ENCODE data around the gene SLCO4C1.
"Not testable (repeated sequence)": the region's sequence is repeated elsewhere in the genome, so short reads cannot be mapped to it uniquely, and the experiment has no call there.

SLCO4C1 gene, protein sequence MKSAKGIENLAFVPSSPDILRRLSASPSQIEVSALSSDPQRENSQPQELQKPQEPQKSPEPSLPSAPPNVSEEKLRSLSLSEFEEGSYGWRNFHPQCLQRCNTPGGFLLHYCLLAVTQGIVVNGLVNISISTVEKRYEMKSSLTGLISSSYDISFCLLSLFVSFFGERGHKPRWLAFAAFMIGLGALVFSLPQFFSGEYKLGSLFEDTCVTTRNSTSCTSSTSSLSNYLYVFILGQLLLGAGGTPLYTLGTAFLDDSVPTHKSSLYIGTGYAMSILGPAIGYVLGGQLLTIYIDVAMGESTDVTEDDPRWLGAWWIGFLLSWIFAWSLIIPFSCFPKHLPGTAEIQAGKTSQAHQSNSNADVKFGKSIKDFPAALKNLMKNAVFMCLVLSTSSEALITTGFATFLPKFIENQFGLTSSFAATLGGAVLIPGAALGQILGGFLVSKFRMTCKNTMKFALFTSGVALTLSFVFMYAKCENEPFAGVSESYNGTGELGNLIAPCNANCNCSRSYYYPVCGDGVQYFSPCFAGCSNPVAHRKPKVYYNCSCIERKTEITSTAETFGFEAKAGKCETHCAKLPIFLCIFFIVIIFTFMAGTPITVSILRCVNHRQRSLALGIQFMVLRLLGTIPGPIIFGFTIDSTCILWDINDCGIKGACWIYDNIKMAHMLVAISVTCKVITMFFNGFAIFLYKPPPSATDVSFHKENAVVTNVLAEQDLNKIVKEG

DNA sequence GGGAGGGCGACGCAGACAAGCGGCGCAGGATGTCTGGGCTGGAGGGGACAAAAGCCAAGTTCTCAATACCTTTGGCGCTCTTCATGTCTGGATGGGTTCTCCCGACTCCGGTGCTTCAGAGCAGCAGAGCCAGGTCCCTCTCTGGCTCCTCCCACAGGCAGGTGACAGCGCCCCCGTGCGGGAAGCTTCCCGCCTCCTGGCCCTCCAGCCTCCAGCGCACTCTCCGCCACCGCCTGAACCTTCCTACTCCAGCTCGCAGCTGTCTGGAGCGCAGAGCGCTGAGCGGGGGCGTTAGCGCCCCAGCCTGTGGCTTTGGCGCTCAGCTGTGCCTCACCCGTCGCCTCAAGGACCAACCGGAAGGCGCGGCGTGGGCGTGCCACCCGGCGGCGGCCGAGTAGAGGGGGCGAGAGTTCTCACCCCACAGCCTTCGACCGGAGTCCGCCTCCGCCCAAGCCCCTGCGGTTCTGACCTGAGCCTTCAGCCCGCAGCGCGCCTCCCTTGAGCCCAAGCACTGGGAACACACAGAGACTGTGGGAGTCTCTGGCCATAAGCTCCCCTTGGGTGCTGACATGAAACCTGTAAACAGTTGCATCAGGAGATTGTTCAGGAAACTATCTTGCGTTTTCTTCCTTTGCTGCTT is at the start of gene SLCO4C1:
Gene SLCO4C1, minus strand, starts transcription at position 107 of the 640 bp plus-strand sequence. Its CDS starts 22 bp downstream, at position 85.
- Mint-ChIP-seq H3K4me3 (peak within 1 kb of the TSS; percentile 82), H3K4me1 (ENCODE audit: low read depth) (peaks cover 18% of the 10 kb centered on the region), H3K9me3 (no peaks in the 10 kb centered on the region), H3K36me3 (ENCODE audit: low read depth) (no peaks in the 10 kb centered on the region), H3K27ac (peak within 1 kb of the TSS; percentile 77), H3K27me3 (ENCODE audit: low read depth) (peaks cover 11% of the 10 kb centered on the region)

DNA sequence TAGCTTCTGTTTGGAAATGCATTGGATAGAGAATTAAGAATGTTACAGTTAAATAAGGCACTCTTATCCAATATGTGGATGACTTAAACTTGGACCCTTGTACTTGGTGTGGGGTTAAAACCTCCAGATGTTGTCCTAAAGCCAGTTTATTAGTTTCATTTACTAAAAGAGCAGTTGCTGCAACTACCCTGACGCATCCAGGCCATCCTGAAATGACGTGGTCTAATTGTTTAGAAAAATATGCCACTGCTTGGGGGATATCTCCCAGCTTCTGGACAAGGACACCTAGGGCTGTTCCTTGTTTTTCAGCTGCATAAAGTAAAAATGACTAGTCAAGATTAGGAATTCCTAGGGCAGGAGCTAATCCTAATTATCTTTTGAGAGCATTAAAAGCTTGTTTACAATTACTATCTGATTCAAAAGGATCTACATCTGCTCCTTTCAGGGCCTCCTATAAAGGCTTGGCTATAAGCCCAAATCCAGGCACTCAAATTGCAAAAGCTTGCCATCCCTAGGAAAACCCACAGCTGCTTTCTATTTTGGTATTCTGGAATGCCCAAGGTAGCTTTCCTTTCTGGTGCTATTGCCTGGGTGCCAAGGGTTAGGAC is 45.7 kb upstream of the SLCO4C1 start:
- no peak overlapping the region for H3K4me3 Mint-ChIP-seq
- no peak overlapping the region for H3K27ac Mint-ChIP-seq
- no peaks in the 10 kb centered on the region for H3K4me1 Mint-ChIP-seq (ENCODE audit: low read depth)
- no peaks in the 10 kb centered on the region for H3K27me3 Mint-ChIP-seq (ENCODE audit: low read depth)
- H3K36me3 Mint-ChIP-seq (ENCODE audit: low read depth): no peaks in the 10 kb centered on the region
- no peaks in the 10 kb centered on the region for H3K9me3 Mint-ChIP-seq

DNA sequence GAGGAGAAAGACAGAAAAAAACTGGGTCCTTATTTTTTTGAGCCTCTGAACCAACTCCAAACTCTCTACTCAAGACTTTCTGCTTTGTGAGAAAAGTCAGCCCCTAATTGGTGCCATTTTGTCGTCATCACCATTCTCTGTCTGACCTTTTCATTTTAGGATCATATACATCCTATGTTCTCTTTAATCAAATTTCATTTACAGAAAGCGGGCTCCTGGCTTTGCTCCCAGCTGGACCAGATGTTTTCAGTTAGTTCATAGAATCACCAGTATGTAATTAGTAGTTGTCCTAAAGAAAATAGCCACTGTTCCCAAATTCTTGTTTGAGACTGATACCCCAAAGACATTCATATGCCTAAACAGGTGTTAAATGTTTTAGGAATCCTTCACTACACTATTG is 28.6 kb upstream of the SLCO4C1 start:
- Mint-ChIP-seq H3K4me1 (ENCODE audit: low read depth) (no peaks in the 10 kb centered on the region), H3K9me3 (no peaks in the 10 kb centered on the region), H3K36me3 (ENCODE audit: low read depth) (no peaks in the 10 kb centered on the region), H3K27ac (no peak overlapping the region), H3K4me3 (no peak overlapping the region), H3K27me3 (ENCODE audit: low read depth) (no peaks in the 10 kb centered on the region)

DNA sequence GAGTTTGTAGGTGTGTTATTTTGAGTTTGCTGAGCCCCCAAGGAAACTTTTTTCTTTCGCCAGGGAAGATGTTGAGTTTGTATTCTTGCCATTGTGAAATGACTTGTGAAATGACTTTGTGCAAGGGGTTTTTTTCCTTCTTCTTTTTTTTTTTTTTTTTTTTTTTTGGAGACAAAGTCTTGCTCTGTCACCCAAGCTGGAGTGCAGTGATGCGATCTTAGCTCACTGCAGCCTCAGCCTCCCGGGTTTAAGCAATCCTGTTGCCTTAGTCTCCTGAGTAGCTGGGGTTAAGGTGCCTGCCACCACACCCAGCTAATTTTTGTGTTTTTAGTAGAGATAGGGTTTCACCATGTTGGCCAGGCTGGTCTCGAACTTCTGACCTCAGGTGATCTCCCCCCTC is 22.7 kb upstream of the SLCO4C1 start:
- H3K4me3 Mint-ChIP-seq; H3K27ac Mint-ChIP-seq; H3K9me3 Mint-ChIP-seq; H3K36me3 Mint-ChIP-seq (ENCODE audit: low read depth); H3K4me1 Mint-ChIP-seq (ENCODE audit: low read depth); H3K27me3 Mint-ChIP-seq (ENCODE audit: low read depth): not testable (repeated sequence)

DNA sequence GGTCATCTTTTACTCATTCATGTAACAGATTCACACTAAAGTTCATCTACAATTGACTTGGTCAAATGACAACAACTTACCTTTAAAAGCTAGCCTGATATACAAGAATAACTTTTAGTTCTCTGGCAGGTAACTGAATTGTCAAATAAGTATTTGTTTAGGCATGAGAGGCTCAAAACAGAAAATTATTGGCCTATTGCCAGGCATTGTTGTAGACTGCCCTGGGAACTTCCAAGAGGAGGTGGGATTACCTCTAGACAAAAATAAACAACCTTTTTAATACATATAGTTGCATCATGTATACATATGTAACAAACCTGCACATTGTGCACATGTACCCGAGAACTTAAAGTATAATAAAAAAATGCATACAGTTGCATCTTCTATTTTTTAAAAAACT is 18.2 kb upstream of the SLCO4C1 start:
- no peaks in the 10 kb centered on the region for H3K36me3 Mint-ChIP-seq (ENCODE audit: low read depth)
- H3K27ac Mint-ChIP-seq: no peak overlapping the region
- H3K9me3 Mint-ChIP-seq: no peaks in the 10 kb centered on the region
- peaks cover 5% of the 10 kb centered on the region for H3K27me3 Mint-ChIP-seq (ENCODE audit: low read depth)
- H3K4me1 Mint-ChIP-seq (ENCODE audit: low read depth): no peaks in the 10 kb centered on the region
- H3K4me3 Mint-ChIP-seq: no peak overlapping the region

DNA sequence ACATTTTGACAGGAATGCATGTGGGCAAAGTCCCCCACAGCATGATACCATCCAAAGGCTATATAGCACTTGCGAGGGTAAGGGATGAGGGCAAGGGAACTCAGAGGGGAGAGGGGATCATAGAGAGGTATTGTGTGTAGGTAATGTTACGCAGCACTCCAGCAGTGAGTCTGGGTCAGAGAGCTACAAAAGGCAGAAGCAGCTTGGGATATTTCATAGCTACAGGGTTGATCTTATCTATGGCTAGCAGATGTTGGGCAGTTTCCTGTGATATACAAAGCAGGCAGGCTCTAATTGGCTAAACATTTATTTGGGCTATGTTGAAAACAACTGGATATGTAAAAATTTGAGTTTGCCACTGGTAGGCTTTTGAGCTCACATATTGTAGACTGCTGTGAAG is 17.8 kb upstream of the SLCO4C1 start:
- H3K36me3 Mint-ChIP-seq (ENCODE audit: low read depth): no peaks in the 10 kb centered on the region
- H3K4me1 Mint-ChIP-seq (ENCODE audit: low read depth): no peaks in the 10 kb centered on the region
- H3K27ac Mint-ChIP-seq: no peak overlapping the region
- H3K27me3 Mint-ChIP-seq (ENCODE audit: low read depth): peaks cover 5% of the 10 kb centered on the region
- H3K4me3 Mint-ChIP-seq: no peak overlapping the region
- H3K9me3 Mint-ChIP-seq: no peaks in the 10 kb centered on the region

DNA sequence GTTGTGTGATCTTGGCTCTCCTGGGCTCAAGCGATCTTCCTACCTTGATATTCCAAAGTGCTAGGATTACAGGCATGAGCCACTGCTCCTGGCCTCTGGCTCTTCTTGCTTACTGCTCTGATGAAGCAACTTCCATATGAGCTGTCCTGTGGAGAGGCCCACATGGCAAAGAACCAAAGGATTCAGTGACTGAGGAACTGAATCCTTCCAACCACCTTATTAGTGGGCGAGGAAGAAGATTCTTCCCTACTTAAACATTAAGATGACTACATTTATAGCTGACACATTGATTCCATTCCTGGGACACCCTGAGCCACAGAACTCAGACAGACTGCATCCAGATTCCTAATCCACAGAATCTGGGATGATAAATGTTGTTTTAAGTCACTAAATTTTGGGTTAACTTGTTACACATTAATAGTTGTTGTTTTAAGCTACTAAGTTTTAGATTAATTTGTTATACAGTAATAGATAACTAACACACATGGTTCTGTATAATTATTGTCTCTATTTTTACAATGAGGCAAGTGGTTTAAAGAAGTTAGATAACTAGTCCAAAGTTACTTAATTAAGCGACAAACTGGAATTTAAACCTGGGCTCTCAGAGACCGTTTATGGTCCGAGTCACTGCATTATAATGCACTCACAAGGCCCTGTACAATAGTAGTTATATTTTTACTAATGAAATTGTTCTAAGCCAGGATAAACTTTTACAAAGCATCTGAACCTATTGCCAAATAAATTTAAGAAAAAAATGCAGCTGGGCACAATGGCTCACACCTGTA is 16.7 kb upstream of the SLCO4C1 start:
- H3K27ac Mint-ChIP-seq: no peak overlapping the region
- H3K9me3 Mint-ChIP-seq: no peaks in the 10 kb centered on the region
- no peak overlapping the region for H3K4me3 Mint-ChIP-seq
- H3K36me3 Mint-ChIP-seq (ENCODE audit: low read depth): no peaks in the 10 kb centered on the region
- no peaks in the 10 kb centered on the region for H3K4me1 Mint-ChIP-seq (ENCODE audit: low read depth)
- H3K27me3 Mint-ChIP-seq (ENCODE audit: low read depth): peaks cover 5% of the 10 kb centered on the region

DNA sequence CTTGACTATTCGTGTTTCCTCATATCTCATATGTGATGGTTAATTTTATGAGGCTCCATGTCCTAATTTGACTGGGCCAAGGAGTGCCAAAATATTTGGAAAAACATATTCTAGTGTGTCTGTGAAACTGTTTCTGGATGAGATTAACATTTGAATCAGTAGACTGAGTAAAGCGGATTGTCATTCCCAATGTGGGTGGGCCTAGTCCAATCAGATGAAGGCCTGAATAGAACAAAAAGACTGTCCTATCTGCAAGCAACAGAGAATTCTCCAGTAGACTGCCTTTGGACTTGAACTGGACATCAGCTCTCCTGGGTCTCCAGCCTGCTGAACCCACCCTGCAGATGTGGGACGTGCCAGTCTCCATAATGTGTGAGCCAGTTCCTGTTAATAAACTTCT is 13.5 kb upstream of the SLCO4C1 start:
- Mint-ChIP-seq H3K36me3 (ENCODE audit: low read depth) (no peaks in the 10 kb centered on the region), H3K27ac (no peak overlapping the region), H3K4me1 (ENCODE audit: low read depth) (no peaks in the 10 kb centered on the region), H3K4me3 (no peak overlapping the region), H3K9me3 (no peaks in the 10 kb centered on the region), H3K27me3 (ENCODE audit: low read depth) (no peaks in the 10 kb centered on the region)

DNA sequence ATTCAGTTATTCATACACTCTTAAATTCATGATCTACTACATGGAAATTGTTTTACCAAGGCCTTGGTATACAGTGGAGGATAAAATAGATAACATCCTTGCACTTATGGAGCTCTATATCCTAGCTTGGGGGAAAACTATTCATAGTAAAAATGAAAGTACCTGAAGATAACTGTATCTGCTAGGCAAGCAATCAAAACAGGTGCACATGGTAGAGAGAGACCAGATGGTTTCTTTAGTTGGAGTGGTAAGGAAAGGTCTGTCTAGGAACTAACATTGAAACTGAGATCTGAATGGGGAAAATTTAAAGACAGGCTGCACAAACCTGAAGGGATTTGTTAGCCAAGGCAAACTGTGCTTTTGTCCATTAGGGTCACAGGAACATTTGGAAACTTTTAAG is 11.1 kb upstream of the SLCO4C1 start:
- H3K27me3 Mint-ChIP-seq (ENCODE audit: low read depth): no peaks in the 10 kb centered on the region
- H3K4me3 Mint-ChIP-seq: no peak overlapping the region
- H3K36me3 Mint-ChIP-seq (ENCODE audit: low read depth): no peaks in the 10 kb centered on the region
- no peaks in the 10 kb centered on the region for H3K4me1 Mint-ChIP-seq (ENCODE audit: low read depth)
- no peak overlapping the region for H3K27ac Mint-ChIP-seq
- no peaks in the 10 kb centered on the region for H3K9me3 Mint-ChIP-seq

DNA sequence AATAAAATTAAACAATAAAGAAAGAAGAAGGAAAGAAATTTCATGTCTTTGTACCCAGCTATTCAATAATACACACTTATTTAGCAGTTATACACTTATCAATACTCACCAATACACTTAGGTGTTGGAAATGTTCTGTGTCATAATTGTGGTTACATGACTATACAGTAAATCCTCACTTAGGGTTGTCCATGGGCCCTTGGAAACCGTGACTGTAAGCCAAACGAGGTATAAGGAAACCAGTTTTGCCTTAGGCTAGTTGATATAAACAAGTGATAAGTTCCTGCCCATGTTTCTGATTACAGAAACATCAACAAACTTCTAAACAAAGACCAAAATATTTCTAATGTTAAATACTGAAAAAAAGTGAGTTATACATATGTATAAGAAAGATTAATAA is 10.0 kb upstream of the SLCO4C1 start:
- Mint-ChIP-seq H3K36me3 (ENCODE audit: low read depth) (no peaks in the 10 kb centered on the region), H3K27me3 (ENCODE audit: low read depth) (no peaks in the 10 kb centered on the region), H3K4me1 (ENCODE audit: low read depth) (no peaks in the 10 kb centered on the region), H3K9me3 (no peaks in the 10 kb centered on the region), H3K4me3 (no peak overlapping the region), H3K27ac (no peak overlapping the region)

DNA sequence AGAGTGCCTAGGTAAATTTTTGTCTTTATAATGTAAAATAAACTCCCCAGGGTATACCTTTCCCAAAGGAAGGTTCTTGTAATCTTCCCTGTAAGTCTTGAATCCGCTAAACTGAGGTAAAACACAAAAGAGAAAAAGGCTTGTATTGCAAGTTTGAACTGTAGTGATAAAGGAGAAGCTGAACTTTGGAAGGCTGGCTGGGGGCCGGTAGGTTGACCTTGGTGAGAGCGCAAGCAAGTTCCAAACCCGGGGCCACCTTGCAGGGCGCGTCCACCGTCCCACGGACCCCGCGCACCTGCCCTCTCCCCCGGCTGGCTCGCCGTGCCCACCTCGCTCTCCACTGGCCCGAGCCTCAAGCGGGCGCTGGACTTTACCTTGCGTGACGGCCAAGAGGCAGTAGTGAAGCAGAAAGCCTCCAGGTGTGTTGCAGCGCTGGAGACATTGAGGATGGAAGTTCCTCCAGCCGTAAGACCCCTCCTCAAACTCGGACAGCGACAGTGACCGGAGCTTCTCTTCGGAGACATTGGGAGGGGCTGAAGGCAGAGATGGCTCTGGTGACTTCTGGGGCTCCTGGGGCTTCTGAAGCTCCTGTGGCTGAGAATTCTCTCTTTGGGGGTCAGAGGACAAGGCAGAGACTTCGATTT is 428 bp downstream of the SLCO4C1 start:
- Mint-ChIP-seq H3K27ac (peak overlapping the region; percentile 49), H3K27me3 (ENCODE audit: low read depth) (peaks cover 11% of the 10 kb centered on the region), H3K9me3 (no peaks in the 10 kb centered on the region), H3K36me3 (ENCODE audit: low read depth) (no peaks in the 10 kb centered on the region), H3K4me1 (ENCODE audit: low read depth) (peaks cover 18% of the 10 kb centered on the region), H3K4me3 (peak overlapping the region; percentile 82)

DNA sequence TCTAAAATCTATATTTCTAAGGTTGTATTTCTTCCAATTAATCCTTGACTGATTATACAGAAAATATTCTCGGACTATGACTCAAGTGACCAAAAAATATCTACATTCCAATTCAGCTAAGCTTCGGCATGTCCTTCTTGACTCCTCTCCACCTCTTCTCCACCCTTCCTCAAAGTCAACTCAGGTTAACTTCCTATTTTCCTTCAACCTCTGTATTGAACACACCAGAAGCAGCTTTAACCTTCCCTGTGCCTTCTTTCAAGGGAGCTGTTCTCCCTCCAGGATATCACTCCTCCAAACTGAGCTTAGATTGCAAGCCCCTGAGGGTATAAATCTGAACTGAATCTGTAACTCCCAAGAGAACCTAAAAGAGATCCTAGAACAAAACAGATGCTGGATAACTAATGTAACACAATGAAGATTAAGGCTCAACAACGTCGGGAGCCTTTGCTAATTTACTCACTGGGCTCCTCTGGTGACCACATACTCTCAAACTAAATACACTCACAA is 1.1 kb downstream of the SLCO4C1 start:
- H3K4me1 Mint-ChIP-seq (ENCODE audit: low read depth): peaks cover 18% of the 10 kb centered on the region
- H3K9me3 Mint-ChIP-seq: no peaks in the 10 kb centered on the region
- H3K36me3 Mint-ChIP-seq (ENCODE audit: low read depth): no peaks in the 10 kb centered on the region
- H3K27me3 Mint-ChIP-seq (ENCODE audit: low read depth): peaks cover 11% of the 10 kb centered on the region
- no peak overlapping the region for H3K27ac Mint-ChIP-seq
- peak overlapping the region; percentile 82 for H3K4me3 Mint-ChIP-seq

DNA sequence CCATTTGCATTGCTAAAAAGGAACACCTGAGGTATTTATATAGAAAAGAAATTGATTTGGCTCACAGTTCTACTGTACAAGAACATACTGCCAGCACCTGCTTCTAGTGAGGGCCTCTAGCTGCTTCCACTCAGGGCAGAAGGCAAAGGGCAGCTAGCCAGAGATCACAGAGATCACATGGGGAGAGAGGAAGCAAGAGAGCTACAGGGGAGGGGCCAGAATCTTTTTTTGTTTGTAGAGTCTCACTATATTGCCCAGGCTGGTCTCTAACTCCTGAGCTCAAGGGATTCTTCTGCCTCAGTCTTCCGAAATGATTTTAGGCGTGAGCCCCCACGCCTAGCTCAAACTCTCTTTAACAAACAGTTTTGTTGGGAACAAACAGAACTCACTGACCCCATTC is 6.1 kb downstream of the SLCO4C1 start:
- Mint-ChIP-seq H3K9me3 (no peaks in the 10 kb centered on the region), H3K27ac (no peak overlapping the region), H3K4me3 (no peak overlapping the region), H3K36me3 (ENCODE audit: low read depth) (no peaks in the 10 kb centered on the region), H3K4me1 (ENCODE audit: low read depth) (peaks cover 3% of the 10 kb centered on the region), H3K27me3 (ENCODE audit: low read depth) (peaks cover 6% of the 10 kb centered on the region)

Measured in T-helper 1 cell treated with Interleukin-12 subunit alpha and Interleukin-12 subunit beta and Interleukin-4 antibody, amounts not matched to agents 30 μg/mL and 1 μg/mL, for 36 hours (primary cell).